ENCODE data around the gene CWC22.

CWC22 gene

GRCh38 chr2:179995741-179996515 is 11.2 kb downstream of the CWC22 start:
- DNase-seq (ENCODE audit: low read depth): no peak
- H3K4me3 ChIP-seq (ENCODE audit: low read length): no peak overlapping the region
- no peak for TF ChIP-seq CTCF (IDR thresholded peaks at IDR 0.05; ENCODE audit: insufficient read depth, low read depth, low read length, missing control alignments)

- DNase-seq (ENCODE audit: low read depth): no peak
- TF ChIP-seq CTCF (IDR thresholded peaks at IDR 0.05; ENCODE audit: insufficient read depth, low read depth, low read length, missing control alignments): no peak
- H3K4me3 ChIP-seq (ENCODE audit: low read length): no peak overlapping the region
These were observed 15.8 kb downstream of the CWC22 start for GRCh38 chr2:179991344-179991743.

GRCh38 chr2:179990676-179991317 is 16.3 kb downstream of the CWC22 start:
- no peak for DNase-seq (ENCODE audit: low read depth)
- no peak for TF ChIP-seq CTCF (IDR thresholded peaks at IDR 0.05; ENCODE audit: insufficient read depth, low read depth, low read length, missing control alignments)
- H3K4me3 ChIP-seq (ENCODE audit: low read length): no peak overlapping the region

GRCh38 chr2:179987916-179988315 is 19.2 kb downstream of the CWC22 start:
- DNase-seq (ENCODE audit: low read depth): no peak
- no peak for TF ChIP-seq CTCF (IDR thresholded peaks at IDR 0.05; ENCODE audit: insufficient read depth, low read depth, low read length, missing control alignments)
- no peak overlapping the region for H3K4me3 ChIP-seq (ENCODE audit: low read length)

GRCh38 chr2:179985163-179985820 is 21.8 kb downstream of the CWC22 start:
- TF ChIP-seq CTCF (IDR thresholded peaks at IDR 0.05; ENCODE audit: insufficient read depth, low read depth, low read length, missing control alignments): no peak
- DNase-seq (ENCODE audit: low read depth): no peak

GRCh38 chr2:179983250-179983932 is 23.7 kb downstream of the CWC22 start:
- no peak for TF ChIP-seq CTCF (IDR thresholded peaks at IDR 0.05; ENCODE audit: insufficient read depth, low read depth, low read length, missing control alignments)
- no peak for DNase-seq (ENCODE audit: low read depth)
- H3K4me3 ChIP-seq (ENCODE audit: low read length): no peak overlapping the region

More at GRCh38 chr2:179985163-179985820, 21.8 kb downstream of the CWC22 start:
- no peak overlapping the region for H3K4me3 ChIP-seq (ENCODE audit: low read length)
